Measurements from ENCODE around the gene INTS13.

Gene INTS13

GRCh38 chr12:26954027-26954426 lies 16.2 kb upstream of the INTS13 start:
- no peak for DNase-seq (ENCODE audit: insufficient read length, low spot score)
- TF ChIP-seq POLR2AphosphoS5 (IDR thresholded peaks at IDR 0.05; ENCODE audit: low read depth, low read length) (no peak), SPI1 (IDR thresholded peaks at IDR 0.05; ENCODE audit: low read depth, low read length) (no peak), PAX5 (IDR thresholded peaks at IDR 0.05; ENCODE audit: insufficient read depth, low read length, severe bottlenecking) (no peak), TAF1 (IDR thresholded peaks at IDR 0.05; ENCODE audit: low read depth, low read length) (no peak), POLR2A (IDR thresholded peaks at IDR 0.05; ENCODE audit: low read depth, low read length) (no peak), POU2F2 (IDR thresholded peaks at IDR 0.05; ENCODE audit: low read depth, low read length) (no peak)
- no peak for FAIRE-seq

DNA sequence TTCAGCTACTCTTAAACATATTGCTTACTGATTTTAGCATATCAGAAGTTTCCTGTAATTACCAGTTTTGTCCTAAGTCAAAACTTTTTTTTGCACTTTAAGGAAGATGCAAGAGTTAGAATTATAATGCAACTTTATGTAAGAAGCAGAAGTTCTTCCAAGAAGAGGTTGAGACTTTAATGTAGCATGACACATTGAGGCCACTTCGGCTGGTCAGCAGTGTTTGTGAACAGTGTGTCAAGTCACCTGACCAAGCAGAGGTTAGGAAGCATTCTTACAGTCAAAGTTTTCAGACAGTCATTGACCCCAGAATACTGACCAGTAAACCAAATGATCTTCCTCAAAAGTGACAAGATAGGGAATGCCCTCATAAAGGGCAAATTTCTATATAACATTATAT lies 15.7 kb upstream of the INTS13 start:
- DNase-seq (ENCODE audit: insufficient read length, low spot score) (no peak), FAIRE-seq (no peak)
- TF ChIP-seq PAX5 (IDR thresholded peaks at IDR 0.05; ENCODE audit: insufficient read depth, low read length, severe bottlenecking): no peak

DNA sequence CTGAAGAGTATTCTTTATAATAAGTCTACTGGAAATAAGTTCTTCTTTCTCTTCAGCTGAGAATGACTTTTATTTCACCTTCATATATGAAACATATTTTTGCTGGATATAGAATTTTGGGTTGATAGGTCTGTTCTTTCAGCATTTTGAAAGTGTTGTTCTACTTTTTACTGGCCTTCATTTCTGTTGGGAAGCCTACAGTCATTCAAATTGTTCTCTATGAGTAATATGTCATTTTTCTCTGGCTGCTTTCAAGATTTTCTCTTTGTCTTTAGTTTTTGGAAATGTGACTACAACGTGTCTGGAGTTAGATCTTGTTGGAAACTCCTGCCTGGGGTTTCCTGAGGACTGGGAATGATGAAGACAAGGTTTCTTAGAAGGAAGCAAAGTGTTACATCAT lies 10.5 kb upstream of the INTS13 start:
- DNase-seq (ENCODE audit: insufficient read length, low spot score) (no peak), FAIRE-seq (no peak)
- TF ChIP-seq TAF1 (IDR thresholded peaks at IDR 0.05; ENCODE audit: low read depth, low read length) (no peak), POLR2AphosphoS5 (IDR thresholded peaks at IDR 0.05; ENCODE audit: low read depth, low read length) (no peak), PAX5 (IDR thresholded peaks at IDR 0.05; ENCODE audit: insufficient read depth, low read length, severe bottlenecking) (no peak), SPI1 (IDR thresholded peaks at IDR 0.05; ENCODE audit: low read depth, low read length) (no peak), POLR2A (IDR thresholded peaks at IDR 0.05; ENCODE audit: low read depth, low read length) (no peak), POU2F2 (IDR thresholded peaks at IDR 0.05; ENCODE audit: low read depth, low read length) (no peak)

GRCh38 chr12:26941215-26941594 lies 3.4 kb upstream of the INTS13 start:
- FAIRE-seq (no peak), DNase-seq (ENCODE audit: insufficient read length, low spot score) (no peak)
- TF ChIP-seq POLR2AphosphoS5 (IDR thresholded peaks at IDR 0.05; ENCODE audit: low read depth, low read length) (no peak), POLR2A (IDR thresholded peaks at IDR 0.05; ENCODE audit: low read depth, low read length) (no peak), SPI1 (IDR thresholded peaks at IDR 0.05; ENCODE audit: low read depth, low read length) (no peak), TAF1 (IDR thresholded peaks at IDR 0.05; ENCODE audit: low read depth, low read length) (no peak), POU2F2 (IDR thresholded peaks at IDR 0.05; ENCODE audit: low read depth, low read length) (no peak), PAX5 (IDR thresholded peaks at IDR 0.05; ENCODE audit: insufficient read depth, low read length, severe bottlenecking) (no peak)

DNA sequence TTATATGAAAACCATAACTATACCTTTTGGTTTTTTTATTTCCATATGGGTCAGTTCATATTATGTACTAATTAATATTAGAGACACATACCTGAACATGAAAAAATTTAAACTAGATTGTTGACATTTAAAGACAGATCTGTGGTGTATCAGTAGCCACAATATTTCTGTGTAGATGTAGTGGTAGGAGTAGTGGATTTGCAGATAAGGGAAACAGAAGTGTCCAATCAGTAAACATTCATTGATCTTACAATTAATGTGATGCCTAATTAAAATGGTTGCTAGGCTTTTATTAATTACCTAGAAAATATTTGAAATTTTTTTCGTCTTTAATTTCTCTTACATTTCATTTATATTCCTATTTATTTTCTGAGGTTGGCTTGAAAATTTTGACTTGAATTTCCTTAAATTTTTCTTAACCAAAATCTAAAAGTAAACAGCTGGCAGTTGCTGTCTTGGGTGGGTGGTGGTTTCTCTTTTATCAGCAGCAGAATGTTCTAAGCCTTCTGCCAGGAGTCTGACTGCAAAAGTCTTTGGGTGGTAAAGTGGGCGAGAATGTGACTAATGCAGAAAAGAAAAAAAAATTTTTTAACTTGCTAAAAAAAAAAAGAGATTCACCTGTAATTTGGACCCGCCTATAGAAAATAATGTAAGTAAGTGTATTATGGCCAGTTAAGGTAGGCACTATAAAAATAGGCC lies 2.9 kb upstream of the INTS13 start:
- FAIRE-seq (no peak), DNase-seq (ENCODE audit: insufficient read length, low spot score) (no peak)
- TF ChIP-seq TAF1 (IDR thresholded peaks at IDR 0.05; ENCODE audit: low read depth, low read length) (no peak), POLR2A (IDR thresholded peaks at IDR 0.05; ENCODE audit: low read depth, low read length) (no peak), POU2F2 (IDR thresholded peaks at IDR 0.05; ENCODE audit: low read depth, low read length) (no peak), SPI1 (IDR thresholded peaks at IDR 0.05; ENCODE audit: low read depth, low read length) (no peak), POLR2AphosphoS5 (IDR thresholded peaks at IDR 0.05; ENCODE audit: low read depth, low read length) (no peak), PAX5 (IDR thresholded peaks at IDR 0.05; ENCODE audit: insufficient read depth, low read length, severe bottlenecking) (no peak)

DNA sequence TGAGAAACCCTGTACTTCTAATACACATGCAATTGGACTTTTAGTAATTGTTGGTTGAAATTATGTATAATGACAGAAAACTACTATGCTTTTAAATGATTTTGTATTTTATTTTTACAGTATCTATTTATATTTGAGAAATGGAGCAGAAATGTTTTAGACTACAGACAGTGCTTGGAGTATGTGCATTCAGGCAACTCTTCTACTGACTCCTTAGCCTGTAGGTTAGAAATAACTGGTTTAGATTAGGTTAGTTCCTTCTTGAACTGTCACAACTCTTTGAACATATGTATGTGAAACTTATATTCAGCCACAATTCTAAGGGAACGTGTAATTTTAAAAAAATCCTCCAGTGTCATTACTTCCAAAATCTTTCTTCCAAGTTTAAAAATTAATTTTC lies 2.2 kb upstream of the INTS13 start:
- no peak for FAIRE-seq
- no peak for TF ChIP-seq SPI1 (IDR thresholded peaks at IDR 0.05; ENCODE audit: low read depth, low read length)
- no peak for TF ChIP-seq TAF1 (IDR thresholded peaks at IDR 0.05; ENCODE audit: low read depth, low read length)
- TF ChIP-seq POLR2A (IDR thresholded peaks at IDR 0.05; ENCODE audit: low read depth, low read length): no peak
- TF ChIP-seq POLR2AphosphoS5 (IDR thresholded peaks at IDR 0.05; ENCODE audit: low read depth, low read length): no peak
- TF ChIP-seq PAX5 (IDR thresholded peaks at IDR 0.05; ENCODE audit: insufficient read depth, low read length, severe bottlenecking): no peak
- TF ChIP-seq POU2F2 (IDR thresholded peaks at IDR 0.05; ENCODE audit: low read depth, low read length): no peak
- no peak for DNase-seq (ENCODE audit: insufficient read length, low spot score)

DNA sequence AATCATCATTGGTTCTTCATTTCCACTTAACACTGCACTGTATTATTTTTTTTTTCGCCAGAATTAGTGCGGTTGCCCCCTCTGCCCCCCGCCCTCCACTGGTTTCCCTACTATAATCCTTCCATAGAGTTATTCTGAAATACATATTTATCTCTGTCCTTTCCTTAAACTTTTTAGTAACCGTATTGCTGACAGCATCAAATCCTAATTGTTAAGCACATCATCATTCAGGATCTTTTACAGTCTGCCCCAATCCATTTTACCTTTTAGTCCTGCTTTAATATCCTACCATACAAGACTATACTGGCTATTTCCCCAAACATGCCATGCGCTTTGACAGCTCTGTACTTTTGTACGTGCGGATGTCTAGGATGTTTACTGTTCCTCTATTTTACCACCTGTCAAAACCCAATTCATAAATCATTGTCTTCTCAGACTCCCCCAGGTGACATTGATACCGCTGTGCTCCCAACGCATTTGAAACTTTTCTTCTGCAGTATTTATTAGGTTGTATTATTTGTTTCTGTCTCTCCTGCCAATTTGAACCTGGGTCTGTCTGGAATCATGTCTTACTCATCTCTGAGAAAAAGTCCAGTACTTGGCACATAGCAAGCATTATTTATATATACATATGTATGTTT lies 1.5 kb upstream of the INTS13 start:
- FAIRE-seq (peak; percentile 56), DNase-seq (ENCODE audit: insufficient read length, low spot score) (no peak)
- TF ChIP-seq POLR2A (IDR thresholded peaks at IDR 0.05; ENCODE audit: low read depth, low read length): no peak
- no peak for TF ChIP-seq TAF1 (IDR thresholded peaks at IDR 0.05; ENCODE audit: low read depth, low read length)
- peak; percentile 48; the same call in 1 of the 2 replicates for TF ChIP-seq SPI1 (IDR thresholded peaks at IDR 0.05; ENCODE audit: low read depth, low read length)
- TF ChIP-seq PAX5 (IDR thresholded peaks at IDR 0.05; ENCODE audit: insufficient read depth, low read length, severe bottlenecking): no peak
- TF ChIP-seq POU2F2 (IDR thresholded peaks at IDR 0.05; ENCODE audit: low read depth, low read length): no peak

- TF ChIP-seq PAX5 (IDR thresholded peaks at IDR 0.05; ENCODE audit: insufficient read depth, low read length, severe bottlenecking) (no peak), POLR2A (IDR thresholded peaks at IDR 0.05; ENCODE audit: low read depth, low read length) (no peak), SPI1 (IDR thresholded peaks at IDR 0.05; ENCODE audit: low read depth, low read length) (peak; percentile 19; the same call in 1 of the 2 replicates)
- no peak for FAIRE-seq
- no peak for DNase-seq (ENCODE audit: insufficient read length, low spot score)
Observed at GRCh38 chr12:26938701-26939062, 901 bp upstream of the INTS13 start.

DNA sequence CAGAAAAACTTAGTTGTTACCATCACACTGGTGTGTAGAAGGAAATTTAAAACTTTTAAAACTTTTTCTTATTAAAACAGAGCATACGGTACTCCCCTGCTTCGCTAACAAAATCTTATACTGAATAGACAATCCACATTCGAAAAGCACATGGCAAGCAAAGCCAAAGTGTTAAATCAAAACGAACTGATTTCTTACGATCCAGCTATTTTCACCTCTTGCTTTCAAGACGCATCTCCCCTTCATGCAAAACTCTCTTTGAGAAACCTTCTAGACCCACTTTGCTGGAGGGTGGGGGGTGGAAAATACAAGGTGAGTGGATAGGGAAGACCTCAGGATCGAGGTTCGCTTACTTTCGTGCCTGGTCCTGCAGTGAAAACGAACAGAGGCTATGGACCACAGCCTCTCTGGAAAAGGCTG lies 328 bp downstream of the INTS13 start:
- FAIRE-seq: no peak
- no peak for TF ChIP-seq POU2F2 (IDR thresholded peaks at IDR 0.05; ENCODE audit: low read depth, low read length)
- no peak for TF ChIP-seq TAF1 (IDR thresholded peaks at IDR 0.05; ENCODE audit: low read depth, low read length)
- TF ChIP-seq POLR2AphosphoS5 (IDR thresholded peaks at IDR 0.05; ENCODE audit: low read depth, low read length): no peak
- no peak for TF ChIP-seq PAX5 (IDR thresholded peaks at IDR 0.05; ENCODE audit: insufficient read depth, low read length, severe bottlenecking)
- no peak for TF ChIP-seq SPI1 (IDR thresholded peaks at IDR 0.05; ENCODE audit: low read depth, low read length)
- no peak for TF ChIP-seq POLR2A (IDR thresholded peaks at IDR 0.05; ENCODE audit: low read depth, low read length)
- no peak for DNase-seq (ENCODE audit: insufficient read length, low spot score)
